HepG2 (cell line): ENCODE results near the gene WTAP. TPM values are rescaled to one million over a fixed set of nuclear protein-coding genes. Genes with fewer than 3 reads are reported as not detected.

Source experiments
- ASH2L ChIP-seq: fragments of 300-600, 200-600 bp; sonication (generic); IDR thresholded peaks from 2 replicates; pipeline ENCODE4 v1.7.0; 2017; ENCODE audit warnings: low read depth, mild to moderate bottlenecking, moderate library complexity, mixed read lengths, low read length; ENCODE audit not compliant: insufficient read length
- CBX2 ChIP-seq, 2 experiments: fragments of 200-600 bp in 1 of 2; sonication (generic); formaldehyde crosslinking in 1 of 2; IDR thresholded peaks; 2 replicates each; pipeline versions ENCODE4 v1.7.0 to v1.8.1; 2018 to 2022; ENCODE audit warnings: low read depth in 2 of 2, low read length in 1 of 2, mild to moderate bottlenecking in 1 of 2, missing genetic modification reagents in 1 of 2
- DPF2 ChIP-seq: sonication (generic); formaldehyde crosslinking; IDR thresholded peaks from 2 replicates; pipeline ENCODE4 v1.4.0; 2020; ENCODE audit warnings: mild to moderate bottlenecking, low read depth, missing genetic modification reagents, borderline replicate concordance
- GATAD1 ChIP-seq: IDR thresholded peaks from 2 replicates; pipeline ENCODE4 v1.6.1; 2016; ENCODE audit warnings: missing genetic modification reagents, missing compliant biosample characterization
- KAT8 ChIP-seq: IDR thresholded peaks from 2 replicates; pipeline ENCODE4 v1.6.1; 2016; ENCODE audit warnings: missing genetic modification reagents, missing compliant biosample characterization
- NCOA1 ChIP-seq: sonication (generic); formaldehyde crosslinking; IDR thresholded peaks from 2 replicates; pipeline ENCODE4 v1.9.0; 2021; ENCODE audit warnings: missing genetic modification reagents
- POLR2AphosphoS2 ChIP-seq: IDR thresholded peaks from 2 replicates; pipeline ENCODE4 v1.6.1; 2011; ENCODE audit warnings: low read depth, low read length, improper control_type of control experiment
- PTBP1 ChIP-seq: fragments of 200-400 bp; formaldehyde crosslinking; IDR thresholded peaks from 2 replicates; pipeline ENCODE4 v1.6.1; 2018; ENCODE audit warnings: low read length, low read depth; ENCODE audit not compliant: poor library complexity, severe bottlenecking
- STAG1 ChIP-seq: sonication (generic); formaldehyde crosslinking; IDR thresholded peaks from 2 replicates; pipeline ENCODE4 v1.4.0; 2020; ENCODE audit warnings: missing genetic modification reagents
- ZNF264 ChIP-seq: sonication (generic); formaldehyde crosslinking; IDR thresholded peaks from 2 replicates; pipeline ENCODE4 v1.4.0; 2020; ENCODE audit warnings: missing genetic modification reagents
- ZNF367 ChIP-seq: sonication (generic); formaldehyde crosslinking; IDR thresholded peaks from 2 replicates; pipeline ENCODE4 v1.4.0; 2020; ENCODE audit warnings: missing genetic modification reagents, borderline replicate concordance
- ZNF557 ChIP-seq: sonication (generic); formaldehyde crosslinking; IDR thresholded peaks from 2 replicates; pipeline ENCODE4 v1.4.0; 2020; ENCODE audit warnings: missing genetic modification reagents
- ZNF713 ChIP-seq: sonication (generic); formaldehyde crosslinking; IDR thresholded peaks from 2 replicates; pipeline ENCODE4 v1.4.0; 2020; ENCODE audit warnings: mild to moderate bottlenecking, missing genetic modification reagents
- polyA plus RNA-seq, 8 experiments: library from polyadenylated mRNA; depleted of rRNA in 3 of 8; stranded (reverse) in 7 of 8; unstranded in 1 of 8; fragments of >200 nt; fragmentation: Illumina TruSeq in 4 of 8; extraction: Trizol in 4 of 8; gene quantifications; 2 replicates each; pipeline versions ENCODE4 v1.2.1 to v1.2.3, GENCODE V29; 2011 to 2016; ENCODE audit warnings: low read depth in 4 of 8, missing spikeins in 1 of 8, mixed read lengths in 1 of 8; ENCODE audit not compliant: insufficient read depth in 1 of 8
- total RNA-seq, 5 experiments: library from RNA; depleted of rRNA; stranded (reverse); fragments of >200 nt; fragmentation: Illumina TruSeq; extraction: Trizol; gene quantifications; 2 replicates each; pipeline ENCODE4 v1.2.3, GENCODE V29; 2016; ENCODE audit warnings: low read depth in 1 of 5
- TF ChIP-seq, protein P1 (sequence below): sonication (generic); formaldehyde crosslinking; IDR thresholded peaks from 2 replicates; pipeline ENCODE4 v1.4.0; 2020; ENCODE audit warnings: mild to moderate bottlenecking, low read depth, missing genetic modification reagents
- TF ChIP-seq, protein P2 (sequence below), 2 experiments: sonication (generic) in 1 of 2; formaldehyde crosslinking in 1 of 2; IDR thresholded peaks; 2 replicates each; pipeline versions ENCODE4 v1.4.0 to v1.6.1; 2016 to 2020; ENCODE audit warnings: borderline replicate concordance in 1 of 2, low read depth in 1 of 2, mild to moderate bottlenecking in 1 of 2, missing genetic modification reagents in 1 of 2
- TF ChIP-seq, protein P3 (sequence below): sonication (generic); formaldehyde crosslinking; IDR thresholded peaks from 2 replicates; pipeline ENCODE4 v1.5.1; 2020; ENCODE audit warnings: mild to moderate bottlenecking, missing genetic modification reagents, borderline replicate concordance
- TF ChIP-seq, protein P4 (sequence below): sonication (generic); formaldehyde crosslinking; IDR thresholded peaks from 2 replicates; pipeline ENCODE4 v1.5.1; 2020; ENCODE audit warnings: missing genetic modification reagents, mild to moderate bottlenecking, borderline replicate concordance
- TF ChIP-seq, protein P5 (sequence below): sonication (generic); formaldehyde crosslinking; IDR thresholded peaks from 2 replicates; pipeline ENCODE4 v1.8.1; 2022; ENCODE audit warnings: mild to moderate bottlenecking, missing genetic modification reagents

The WTAP gene
- total and polyA plus RNA-seq, 2 of the 13 experiments (the other 11 are each of a cell fraction or from before 2014, with no cell fraction given): 31.6 to 167 TPM

DNA sequence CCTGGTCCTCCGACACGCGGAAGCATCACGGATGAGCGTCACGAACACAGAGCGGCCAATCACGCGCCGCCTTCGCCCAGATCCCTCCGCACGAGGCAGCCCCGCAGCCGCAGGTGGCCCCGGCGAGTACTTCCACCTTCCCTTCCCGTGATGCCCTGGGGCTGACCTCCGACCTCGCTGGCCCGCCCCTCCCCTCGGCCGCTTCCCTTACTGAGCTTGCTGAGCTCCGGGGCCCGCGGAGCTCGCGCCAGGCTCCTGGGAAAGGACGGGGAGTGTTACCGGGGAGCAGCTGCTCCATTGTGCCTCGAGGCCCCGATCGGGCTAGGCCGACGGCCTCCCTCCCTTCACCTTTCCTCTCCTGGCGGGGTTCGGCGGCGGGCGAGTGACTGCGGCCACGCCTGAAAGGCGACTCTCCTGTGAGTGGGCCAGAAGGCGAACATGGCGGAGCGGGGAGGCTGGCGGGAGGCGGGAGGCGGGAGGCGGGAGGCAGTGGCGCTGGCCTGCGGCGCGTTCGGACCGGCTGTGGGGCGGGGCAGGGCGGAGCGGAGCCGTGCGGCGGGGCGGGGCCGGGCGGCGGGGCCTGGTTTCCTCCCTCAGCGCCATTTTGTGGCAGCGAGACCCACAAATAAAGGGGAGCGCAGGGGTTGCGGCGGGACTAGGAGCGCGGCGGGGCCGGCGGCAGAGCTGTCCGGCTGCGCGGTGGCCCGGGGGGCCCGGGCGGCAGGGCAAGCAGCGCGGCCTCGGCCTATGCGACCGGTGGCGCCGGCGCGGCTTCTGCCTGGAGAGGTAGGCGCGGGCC lies at the start of gene WTAP (continued):
- TF ChIP-seq, protein P1, sequence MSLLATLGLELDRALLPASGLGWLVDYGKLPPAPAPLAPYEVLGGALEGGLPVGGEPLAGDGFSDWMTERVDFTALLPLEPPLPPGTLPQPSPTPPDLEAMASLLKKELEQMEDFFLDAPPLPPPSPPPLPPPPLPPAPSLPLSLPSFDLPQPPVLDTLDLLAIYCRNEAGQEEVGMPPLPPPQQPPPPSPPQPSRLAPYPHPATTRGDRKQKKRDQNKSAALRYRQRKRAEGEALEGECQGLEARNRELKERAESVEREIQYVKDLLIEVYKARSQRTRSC (CRISPR knock-in tag): no peak
- TF ChIP-seq, protein P2, sequence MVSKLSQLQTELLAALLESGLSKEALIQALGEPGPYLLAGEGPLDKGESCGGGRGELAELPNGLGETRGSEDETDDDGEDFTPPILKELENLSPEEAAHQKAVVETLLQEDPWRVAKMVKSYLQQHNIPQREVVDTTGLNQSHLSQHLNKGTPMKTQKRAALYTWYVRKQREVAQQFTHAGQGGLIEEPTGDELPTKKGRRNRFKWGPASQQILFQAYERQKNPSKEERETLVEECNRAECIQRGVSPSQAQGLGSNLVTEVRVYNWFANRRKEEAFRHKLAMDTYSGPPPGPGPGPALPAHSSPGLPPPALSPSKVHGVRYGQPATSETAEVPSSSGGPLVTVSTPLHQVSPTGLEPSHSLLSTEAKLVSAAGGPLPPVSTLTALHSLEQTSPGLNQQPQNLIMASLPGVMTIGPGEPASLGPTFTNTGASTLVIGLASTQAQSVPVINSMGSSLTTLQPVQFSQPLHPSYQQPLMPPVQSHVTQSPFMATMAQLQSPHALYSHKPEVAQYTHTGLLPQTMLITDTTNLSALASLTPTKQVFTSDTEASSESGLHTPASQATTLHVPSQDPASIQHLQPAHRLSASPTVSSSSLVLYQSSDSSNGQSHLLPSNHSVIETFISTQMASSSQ (IDR thresholded peaks at IDR 0.05; ENCODE audit: low read depth): no peak; the same call in 1 of the 2 replicates
- TF ChIP-seq, protein P2 (CRISPR knock-in tag; IDR thresholded peaks at IDR 0.05; ENCODE audit: borderline replicate concordance): peak; percentile 84
- TF ChIP-seq, protein P3, sequence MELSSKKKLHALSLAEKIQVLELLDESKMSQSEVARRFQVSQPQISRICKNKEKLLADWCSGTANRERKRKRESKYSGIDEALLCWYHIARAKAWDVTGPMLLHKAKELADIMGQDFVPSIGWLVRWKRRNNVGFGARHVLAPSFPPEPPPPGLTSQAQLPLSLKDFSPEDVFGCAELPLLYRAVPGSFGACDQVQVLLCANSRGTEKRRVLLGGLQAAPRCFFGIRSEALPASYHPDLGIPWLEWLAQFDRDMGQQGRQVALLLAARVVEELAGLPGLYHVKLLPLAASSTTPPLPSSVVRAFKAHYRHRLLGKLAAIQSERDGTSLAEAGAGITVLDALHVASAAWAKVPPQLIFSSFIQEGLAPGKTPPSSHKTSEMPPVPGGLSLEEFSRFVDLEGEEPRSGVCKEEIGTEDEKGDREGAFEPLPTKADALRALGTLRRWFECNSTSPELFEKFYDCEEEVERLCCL (CRISPR knock-in tag): peak; percentile 98
- TF ChIP-seq CBX2 (IDR thresholded peaks at IDR 0.05; ENCODE audit: low read depth, low read length): no peak
- 0 out of 2 replicates have a peak, but pooled peaks have one; percentile 82 for TF ChIP-seq CBX2 (CRISPR knock-in tag; IDR thresholded peaks at IDR 0.05; ENCODE audit: low read depth)
- TF ChIP-seq ZNF367 (CRISPR knock-in tag): peak; percentile 92; the same call in 1 of the 2 replicates
- TF ChIP-seq STAG1: no peak; the same call in 1 of the 2 replicates
- peak; percentile 93 for TF ChIP-seq GATAD1 (CRISPR knock-in tag)
- TF ChIP-seq ZNF557 (CRISPR knock-in tag): peak; percentile 97
- TF ChIP-seq POLR2AphosphoS2: no peak
- TF ChIP-seq PTBP1: peak; percentile 97
- peak; percentile 43; the same call in 1 of the 2 replicates for TF ChIP-seq DPF2 (CRISPR knock-in tag)
- peak; percentile 99 for TF ChIP-seq ZNF713 (CRISPR knock-in tag)
- no peak; the same call in 1 of the 2 replicates for TF ChIP-seq NCOA1 (CRISPR knock-in tag)
- TF ChIP-seq, protein P4, sequence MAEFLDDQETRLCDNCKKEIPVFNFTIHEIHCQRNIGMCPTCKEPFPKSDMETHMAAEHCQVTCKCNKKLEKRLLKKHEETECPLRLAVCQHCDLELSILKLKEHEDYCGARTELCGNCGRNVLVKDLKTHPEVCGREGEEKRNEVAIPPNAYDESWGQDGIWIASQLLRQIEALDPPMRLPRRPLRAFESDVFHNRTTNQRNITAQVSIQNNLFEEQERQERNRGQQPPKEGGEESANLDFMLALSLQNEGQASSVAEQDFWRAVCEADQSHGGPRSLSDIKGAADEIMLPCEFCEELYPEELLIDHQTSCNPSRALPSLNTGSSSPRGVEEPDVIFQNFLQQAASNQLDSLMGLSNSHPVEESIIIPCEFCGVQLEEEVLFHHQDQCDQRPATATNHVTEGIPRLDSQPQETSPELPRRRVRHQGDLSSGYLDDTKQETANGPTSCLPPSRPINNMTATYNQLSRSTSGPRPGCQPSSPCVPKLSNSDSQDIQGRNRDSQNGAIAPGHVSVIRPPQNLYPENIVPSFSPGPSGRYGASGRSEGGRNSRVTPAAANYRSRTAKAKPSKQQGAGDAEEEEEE (CRISPR knock-in tag): peak; percentile 98
- TF ChIP-seq ZNF264: peak; percentile 94
- peak; percentile 97 for TF ChIP-seq KAT8 (CRISPR knock-in tag)
- TF ChIP-seq ASH2L: peak; percentile 95
- TF ChIP-seq, protein P5, sequence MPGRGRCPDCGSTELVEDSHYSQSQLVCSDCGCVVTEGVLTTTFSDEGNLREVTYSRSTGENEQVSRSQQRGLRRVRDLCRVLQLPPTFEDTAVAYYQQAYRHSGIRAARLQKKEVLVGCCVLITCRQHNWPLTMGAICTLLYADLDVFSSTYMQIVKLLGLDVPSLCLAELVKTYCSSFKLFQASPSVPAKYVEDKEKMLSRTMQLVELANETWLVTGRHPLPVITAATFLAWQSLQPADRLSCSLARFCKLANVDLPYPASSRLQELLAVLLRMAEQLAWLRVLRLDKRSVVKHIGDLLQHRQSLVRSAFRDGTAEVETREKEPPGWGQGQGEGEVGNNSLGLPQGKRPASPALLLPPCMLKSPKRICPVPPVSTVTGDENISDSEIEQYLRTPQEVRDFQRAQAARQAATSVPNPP (CRISPR knock-in tag): peak; percentile 97
